GM12874 (cell line): Measurements from ENCODE around the gene ZNF516.

Experiments
- CTCF ChIP-seq: IDR thresholded peaks from 2 replicates; pipeline ENCODE4 v1.5.1; 2011; ENCODE audit warnings: low read depth, mild to moderate bottlenecking, control low read depth, low read length, moderate library complexity; ENCODE audit not compliant: insufficient read depth

ZNF516 gene

GRCh38 chr18:76471593-76471992 lies 23.4 kb downstream of the ZNF516 start:
- TF ChIP-seq CTCF: no peak

GRCh38 chr18:76468345-76469304 lies 26.4 kb downstream of the ZNF516 start:
- TF ChIP-seq CTCF: no peak

- no peak for TF ChIP-seq CTCF
Observed at GRCh38 chr18:76467371-76468190, 27.5 kb downstream of the ZNF516 start.

- no peak for TF ChIP-seq CTCF
Observed at GRCh38 chr18:76466410-76466991, 28.5 kb downstream of the ZNF516 start.

- TF ChIP-seq CTCF: no peak
Observed at GRCh38 chr18:76465630-76466409, 29.2 kb downstream of the ZNF516 start.

GRCh38 chr18:76464281-76465259 lies 30.5 kb downstream of the ZNF516 start:
- no peak for TF ChIP-seq CTCF
